ENCODE measurements around the gene PTPRN2.

PTPRN2 gene

GRCh38 chr7:158025686-158026600 is 561.7 kb downstream of the PTPRN2 start:
- no peak for DNase-seq (ENCODE audit: low read depth)

GRCh38 chr7:158024881-158025280 is 562.7 kb downstream of the PTPRN2 start:
- no peak for DNase-seq (ENCODE audit: low read depth)

DNA sequence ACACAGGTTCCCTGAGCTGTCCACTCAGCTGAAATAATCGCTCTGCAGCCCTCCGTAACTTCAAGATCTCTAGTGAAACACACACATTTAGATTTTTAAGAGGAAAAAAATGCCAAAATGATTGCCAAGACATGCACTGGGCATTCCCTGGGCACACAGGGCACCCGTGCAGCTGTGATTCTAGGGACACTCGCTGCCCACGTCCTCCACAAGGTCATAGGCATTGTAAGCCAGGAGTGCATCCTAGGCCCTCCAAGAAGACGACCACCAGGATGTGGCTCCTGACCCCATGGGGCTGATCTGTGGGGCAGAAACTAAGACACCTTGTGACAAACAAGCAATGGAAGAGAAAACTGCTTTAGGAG is 563.3 kb downstream of the PTPRN2 start:
- DNase-seq (ENCODE audit: low read depth): no peak

DNA sequence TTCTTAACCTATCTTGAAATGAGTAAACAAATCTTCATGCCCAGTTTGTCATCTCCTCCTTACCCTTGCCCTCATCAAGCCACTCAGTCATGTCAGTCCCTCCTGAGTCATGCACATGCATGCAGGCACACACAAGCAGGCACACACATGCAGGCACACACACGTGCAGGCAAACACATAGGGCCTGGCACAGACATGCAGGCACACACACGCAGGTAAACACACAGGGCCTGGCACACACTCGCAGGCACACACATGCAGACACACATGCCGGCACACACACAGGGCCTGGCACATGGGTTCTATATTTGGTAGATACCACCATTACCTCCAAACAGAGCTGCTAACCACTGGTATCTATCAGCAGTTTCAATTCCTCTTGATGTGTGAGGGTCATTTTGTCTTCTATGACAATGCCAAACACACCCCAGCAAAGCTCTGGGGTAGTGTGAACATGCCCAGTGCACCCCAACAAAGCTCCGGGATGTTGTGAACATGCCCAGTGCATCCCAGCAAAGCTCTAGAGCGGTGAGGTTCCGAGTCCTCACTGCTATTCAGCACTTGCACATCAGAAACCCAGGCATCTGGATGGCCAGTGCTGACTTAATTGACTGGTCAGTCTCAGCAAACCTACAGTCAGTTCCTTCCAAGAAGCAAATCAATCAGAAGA is 563.8 kb downstream of the PTPRN2 start:
- no peak for DNase-seq (ENCODE audit: low read depth)

GRCh38 chr7:158023157-158023556 is 564.5 kb downstream of the PTPRN2 start:
- DNase-seq (ENCODE audit: low read depth): no peak

DNA sequence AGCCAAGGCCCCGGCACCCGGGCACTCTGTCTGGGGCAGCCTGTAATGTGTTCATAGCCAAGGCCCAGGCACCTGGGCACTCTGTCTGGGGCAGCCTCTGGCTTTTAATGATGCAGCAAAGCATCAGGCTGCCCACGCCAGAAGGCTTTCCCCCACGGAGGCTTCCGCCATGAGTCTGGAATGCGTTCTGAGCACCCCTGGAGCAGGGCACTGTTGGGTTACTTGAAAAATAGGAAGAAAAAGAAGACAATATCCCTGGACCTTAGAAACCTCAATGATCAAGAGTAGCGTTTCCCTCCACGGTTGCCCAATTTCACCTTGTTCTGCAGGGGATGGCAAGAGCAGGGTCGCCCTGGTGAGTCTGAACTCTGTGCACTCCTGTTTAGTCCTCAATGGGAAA is 565.0 kb downstream of the PTPRN2 start:
- no peak for DNase-seq (ENCODE audit: low read depth)

DNA sequence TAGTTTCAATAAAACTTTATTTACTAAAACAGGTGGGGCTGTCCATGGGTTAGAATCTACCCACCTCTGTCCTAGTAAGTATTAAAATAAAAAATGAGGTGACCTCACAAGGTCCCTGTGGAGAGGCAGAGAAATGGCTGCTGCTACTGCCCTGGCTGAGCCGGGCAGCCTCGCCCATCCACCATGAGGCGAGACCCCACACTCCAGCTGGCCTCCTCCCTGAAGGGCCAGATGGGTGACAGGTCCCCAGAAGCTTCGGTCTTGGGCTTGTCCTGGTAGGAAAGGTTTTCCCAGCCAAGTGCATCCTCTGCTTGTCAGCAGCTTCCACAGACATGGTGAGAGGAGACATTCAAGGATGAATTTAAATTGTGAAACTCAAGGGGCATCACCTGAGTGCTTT is 565.8 kb downstream of the PTPRN2 start:
- DNase-seq (ENCODE audit: low read depth): no peak

- no peak for DNase-seq (ENCODE audit: low read depth)
These were observed 566.9 kb downstream of the PTPRN2 start for GRCh38 chr7:158020706-158021095.

DNA sequence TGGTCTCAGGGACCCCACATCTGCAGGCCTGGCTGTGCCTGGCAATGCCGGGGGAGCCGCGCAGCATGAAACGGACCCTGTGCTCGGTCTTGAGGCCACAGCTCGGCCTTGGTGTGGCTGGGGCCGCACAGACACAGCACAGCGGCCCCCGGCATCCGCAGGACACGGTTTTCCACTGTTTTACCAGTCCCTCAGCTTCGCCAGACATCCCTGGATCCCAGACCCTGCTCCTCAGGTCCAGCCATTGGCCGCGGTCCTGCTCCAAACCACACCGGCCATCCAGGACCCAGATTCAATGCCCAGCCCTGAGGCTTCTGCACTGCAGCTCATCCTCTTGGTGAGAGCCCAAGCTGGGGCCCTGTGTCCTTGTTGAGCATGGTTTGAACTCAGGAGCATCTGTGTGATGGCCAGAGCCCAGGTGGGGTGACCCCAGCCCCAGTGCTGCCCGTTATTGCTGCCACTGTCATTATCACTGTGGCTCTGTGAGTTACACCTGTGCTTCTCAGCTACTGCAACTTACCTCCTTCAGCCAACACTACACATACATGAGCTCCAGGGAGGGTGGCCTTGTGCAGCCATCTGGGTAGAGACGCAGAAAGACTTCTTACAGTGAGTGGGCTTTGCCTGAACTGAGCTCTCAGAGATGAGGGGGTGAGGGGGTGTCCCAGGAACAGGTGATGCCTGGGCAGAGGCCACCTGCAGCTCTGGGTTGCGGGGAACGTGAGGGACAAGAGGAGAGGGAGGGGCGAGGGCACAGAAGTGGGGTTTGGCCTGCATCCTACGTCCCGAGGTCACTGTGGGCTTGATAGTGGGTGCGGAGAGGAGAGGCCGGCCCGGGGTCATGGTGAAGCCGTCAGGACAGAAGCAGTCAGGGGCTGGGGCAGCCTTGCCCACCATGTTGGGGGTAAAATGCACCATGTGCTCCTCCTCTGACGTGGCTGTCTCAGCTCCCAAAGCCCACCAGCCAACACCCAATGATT is 567.6 kb downstream of the PTPRN2 start:
- no peak for DNase-seq (ENCODE audit: low read depth)

- no peak for DNase-seq (ENCODE audit: low read depth)
These were observed 568.5 kb downstream of the PTPRN2 start for GRCh38 chr7:158018971-158019645.

- no peak for DNase-seq (ENCODE audit: low read depth)
These were observed 569.4 kb downstream of the PTPRN2 start for GRCh38 chr7:158018098-158018762.

GRCh38 chr7:158017111-158018097 is 570.2 kb downstream of the PTPRN2 start:
- DNase-seq (ENCODE audit: low read depth): no peak

GRCh38 chr7:158016180-158017097 is 571.2 kb downstream of the PTPRN2 start:
- DNase-seq (ENCODE audit: low read depth): no peak

GRCh38 chr7:158015403-158016179 is 572.0 kb downstream of the PTPRN2 start:
- no peak for DNase-seq (ENCODE audit: low read depth)

- DNase-seq (ENCODE audit: low read depth): no peak
These were observed 572.6 kb downstream of the PTPRN2 start for GRCh38 chr7:158014976-158015375.

GRCh38 chr7:158013085-158013668 is 574.4 kb downstream of the PTPRN2 start:
- DNase-seq (ENCODE audit: low read depth): no peak

DNA sequence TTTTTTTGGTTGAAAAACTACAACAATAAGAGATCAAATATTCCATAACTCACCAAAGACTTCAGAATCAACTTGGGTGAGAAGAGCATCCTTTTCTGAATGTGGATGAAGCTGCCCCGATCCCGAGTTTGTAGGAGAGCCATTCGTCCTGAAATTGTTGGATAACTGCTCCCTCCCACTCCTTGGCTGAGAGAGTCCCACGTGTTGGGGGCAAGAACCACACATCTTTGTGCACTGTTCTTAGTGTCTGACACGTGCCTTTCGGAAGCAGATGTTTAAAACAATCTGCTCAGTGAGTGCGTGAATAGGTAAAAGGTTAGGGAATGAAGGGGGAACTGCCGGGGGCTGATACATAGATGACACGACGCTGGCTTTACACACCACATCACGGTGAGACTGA is 575.7 kb downstream of the PTPRN2 start:
- no peak for DNase-seq (ENCODE audit: low read depth)
